Measurements from ENCODE around the gene CREB5. TPM values are rescaled to one million over a fixed set of nuclear protein-coding genes. Genes with fewer than 3 reads are reported as not detected.

CREB5 gene
- total RNA-seq, 1 experiment from 2014 or later = 0.49 TPM

DNA sequence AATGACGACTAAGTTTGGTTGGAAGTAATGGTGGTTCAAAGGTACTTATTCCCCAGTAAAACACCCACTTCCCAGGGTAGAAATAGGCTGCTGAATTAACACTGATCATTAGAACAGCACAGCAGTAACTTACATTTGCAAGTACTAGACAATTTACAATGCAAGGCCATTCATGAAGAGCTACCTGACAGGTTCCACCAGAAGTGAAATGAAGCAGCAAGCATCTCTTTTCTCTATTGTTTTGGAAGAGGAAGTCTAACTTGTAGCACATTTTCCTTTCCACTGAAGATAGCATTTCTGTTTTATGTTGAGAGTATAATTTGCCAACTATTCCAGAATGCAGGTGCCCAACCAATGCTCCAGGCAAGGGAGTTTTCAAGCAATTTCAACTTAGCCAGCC lies 145.9 kb downstream of the CREB5 start:
- no peak overlapping the region for H3K27ac ChIP-seq (ENCODE audit: low read depth, low read length)
- no peaks in the 10 kb centered on the region for H3K9me2 ChIP-seq (ENCODE audit: insufficient read depth)
- RAD21 ChIA-PET (ENCODE audit: low non-redundant PET in 1 of 2, low total read pairs in 2 of 2, uncharacterized antibody in 2 of 2, unreplicated experiment in 2 of 2) = no interaction called here
- POLR2A ChIA-PET = no interaction called here
- DNase-seq (ENCODE audit: low read depth, low spot score) (no peak), ATAC-seq (no peak)
- peaks cover 89% of the 10 kb centered on the region for H3K27me3 ChIP-seq (ENCODE audit: insufficient read depth, low read length)
- intact Hi-C loops (cut with micrococcal nuclease) = no loop called here
- no peak overlapping the region for H3K4me3 ChIP-seq (replicated peaks in 1 of 2; ENCODE audit: low read depth in 1 of 2, low read length in 2 of 2)
- no peak overlapping the region for H2AFZ ChIP-seq (ENCODE audit: low read depth, low read length, poor library complexity, severe bottlenecking)
- no peak overlapping the region for H3K9ac ChIP-seq (ENCODE audit: low read length)
- H3K9me3 ChIP-seq (ENCODE audit: control insufficient read depth in 1 of 2, insufficient read depth in 1 of 2, low read depth in 1 of 2, low read length in 2 of 2) = no peaks in the 10 kb centered on the region
- H3K4me1 ChIP-seq (ENCODE audit: control insufficient read depth in 1 of 2, insufficient read depth in 2 of 2, low read length in 2 of 2) = no peaks in the 10 kb centered on the region
- no peaks in the 10 kb centered on the region for H3K36me3 ChIP-seq (ENCODE audit: control insufficient read depth in 1 of 2, insufficient read depth in 2 of 2, low read length in 2 of 2)
- TF ChIP-seq SRF (IDR thresholded peaks at IDR 0.05; ENCODE audit: low read depth) (no peak), ZFX (IDR thresholded peaks at IDR 0.05) (no peak), RAD21 (IDR thresholded peaks at IDR 0.05; ENCODE audit: low read depth) (no peak), EGR1 (IDR thresholded peaks at IDR 0.05; ENCODE audit: low read depth) (no peak), SIN3A (IDR thresholded peaks at IDR 0.05; ENCODE audit: low read depth) (no peak), CBX3 (IDR thresholded peaks at IDR 0.05; ENCODE audit: low read depth) (no peak), POLR2AphosphoS5 (IDR thresholded peaks at IDR 0.05; ENCODE audit: low read depth, low read length) (no peak), SP1 (IDR thresholded peaks at IDR 0.05; ENCODE audit: low read depth) (no peak), ZNF274 (IDR thresholded peaks at IDR 0.05; ENCODE audit: low read depth, low read length) (no peak), REST (IDR thresholded peaks at IDR 0.05; ENCODE audit: low read depth) (no peak), POLR2A (IDR thresholded peaks at IDR 0.05; ENCODE audit: borderline replicate concordance, extremely low read depth, insufficient read depth, insufficient read length) (no peak)
- TF ChIP-seq, protein P1, sequence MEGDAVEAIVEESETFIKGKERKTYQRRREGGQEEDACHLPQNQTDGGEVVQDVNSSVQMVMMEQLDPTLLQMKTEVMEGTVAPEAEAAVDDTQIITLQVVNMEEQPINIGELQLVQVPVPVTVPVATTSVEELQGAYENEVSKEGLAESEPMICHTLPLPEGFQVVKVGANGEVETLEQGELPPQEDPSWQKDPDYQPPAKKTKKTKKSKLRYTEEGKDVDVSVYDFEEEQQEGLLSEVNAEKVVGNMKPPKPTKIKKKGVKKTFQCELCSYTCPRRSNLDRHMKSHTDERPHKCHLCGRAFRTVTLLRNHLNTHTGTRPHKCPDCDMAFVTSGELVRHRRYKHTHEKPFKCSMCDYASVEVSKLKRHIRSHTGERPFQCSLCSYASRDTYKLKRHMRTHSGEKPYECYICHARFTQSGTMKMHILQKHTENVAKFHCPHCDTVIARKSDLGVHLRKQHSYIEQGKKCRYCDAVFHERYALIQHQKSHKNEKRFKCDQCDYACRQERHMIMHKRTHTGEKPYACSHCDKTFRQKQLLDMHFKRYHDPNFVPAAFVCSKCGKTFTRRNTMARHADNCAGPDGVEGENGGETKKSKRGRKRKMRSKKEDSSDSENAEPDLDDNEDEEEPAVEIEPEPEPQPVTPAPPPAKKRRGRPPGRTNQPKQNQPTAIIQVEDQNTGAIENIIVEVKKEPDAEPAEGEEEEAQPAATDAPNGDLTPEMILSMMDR (IDR thresholded peaks at IDR 0.05 in 2 of 3, conservative IDR thresholded peaks at IDR 0.05 in 1 of 3; ENCODE audit: borderline replicate concordance in 1 of 3, insufficient read depth in 1 of 3, low read depth in 2 of 3, low read length in 2 of 3) = no peak
- TF ChIP-seq, protein P2, sequence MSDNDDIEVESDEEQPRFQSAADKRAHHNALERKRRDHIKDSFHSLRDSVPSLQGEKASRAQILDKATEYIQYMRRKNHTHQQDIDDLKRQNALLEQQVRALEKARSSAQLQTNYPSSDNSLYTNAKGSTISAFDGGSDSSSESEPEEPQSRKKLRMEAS (IDR thresholded peaks at IDR 0.05) = no peak
- TF ChIP-seq, protein P3, sequence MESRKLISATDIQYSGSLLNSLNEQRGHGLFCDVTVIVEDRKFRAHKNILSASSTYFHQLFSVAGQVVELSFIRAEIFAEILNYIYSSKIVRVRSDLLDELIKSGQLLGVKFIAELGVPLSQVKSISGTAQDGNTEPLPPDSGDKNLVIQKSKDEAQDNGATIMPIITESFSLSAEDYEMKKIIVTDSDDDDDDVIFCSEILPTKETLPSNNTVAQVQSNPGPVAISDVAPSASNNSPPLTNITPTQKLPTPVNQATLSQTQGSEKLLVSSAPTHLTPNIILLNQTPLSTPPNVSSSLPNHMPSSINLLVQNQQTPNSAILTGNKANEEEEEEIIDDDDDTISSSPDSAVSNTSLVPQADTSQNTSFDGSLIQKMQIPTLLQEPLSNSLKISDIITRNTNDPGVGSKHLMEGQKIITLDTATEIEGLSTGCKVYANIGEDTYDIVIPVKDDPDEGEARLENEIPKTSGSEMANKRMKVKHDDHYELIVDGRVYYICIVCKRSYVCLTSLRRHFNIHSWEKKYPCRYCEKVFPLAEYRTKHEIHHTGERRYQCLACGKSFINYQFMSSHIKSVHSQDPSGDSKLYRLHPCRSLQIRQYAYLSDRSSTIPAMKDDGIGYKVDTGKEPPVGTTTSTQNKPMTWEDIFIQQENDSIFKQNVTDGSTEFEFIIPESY (IDR thresholded peaks at IDR 0.05; ENCODE audit: extremely low read depth, insufficient replicate concordance, low read length) = no peak
- no TSS peak for BruUV-seq (replicated peaks)
- H3K4me2 ChIP-seq (ENCODE audit: low read length) = no peak overlapping the region
- CTCF ChIA-PET = no interaction called here
- H4K20me1 ChIP-seq (ENCODE audit: insufficient read depth) = no peaks in the 10 kb centered on the region
- H3K79me2 ChIP-seq (ENCODE audit: insufficient read depth, low read length) = no peaks in the 10 kb centered on the region
